NOMO-1 treated with DMSO at 0.1 percent for 48 hours (cell line): ENCODE data around the gene RABGAP1.

Source experiments
- DNase-seq: peaks from one replicate; lab custom pipeline; 2025; ENCODE audit not compliant: unreplicated experiment; lab: John Stamatoyannopoulos, UW

The RABGAP1 gene

DNA sequence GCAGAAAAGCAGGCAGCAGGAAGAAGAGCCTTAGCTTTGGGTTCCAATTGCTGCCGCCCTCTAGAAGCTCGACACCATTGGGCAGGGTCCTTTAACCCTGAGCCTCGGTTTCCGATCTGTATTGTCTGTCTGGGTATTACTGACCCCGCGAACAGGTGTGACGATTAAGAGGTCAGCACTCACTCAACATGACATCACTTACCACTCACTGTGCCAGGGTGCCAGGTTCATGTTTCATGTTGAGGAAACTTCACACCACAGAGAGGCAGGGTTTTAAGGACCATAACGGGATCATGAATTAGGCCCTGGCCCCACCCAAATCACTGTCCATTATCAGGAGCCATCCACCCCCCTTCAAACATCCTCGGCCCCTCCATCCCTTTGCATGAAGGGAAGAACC, 168.2 kb downstream of the RABGAP1 start:
- no peak for DNase-seq

DNA sequence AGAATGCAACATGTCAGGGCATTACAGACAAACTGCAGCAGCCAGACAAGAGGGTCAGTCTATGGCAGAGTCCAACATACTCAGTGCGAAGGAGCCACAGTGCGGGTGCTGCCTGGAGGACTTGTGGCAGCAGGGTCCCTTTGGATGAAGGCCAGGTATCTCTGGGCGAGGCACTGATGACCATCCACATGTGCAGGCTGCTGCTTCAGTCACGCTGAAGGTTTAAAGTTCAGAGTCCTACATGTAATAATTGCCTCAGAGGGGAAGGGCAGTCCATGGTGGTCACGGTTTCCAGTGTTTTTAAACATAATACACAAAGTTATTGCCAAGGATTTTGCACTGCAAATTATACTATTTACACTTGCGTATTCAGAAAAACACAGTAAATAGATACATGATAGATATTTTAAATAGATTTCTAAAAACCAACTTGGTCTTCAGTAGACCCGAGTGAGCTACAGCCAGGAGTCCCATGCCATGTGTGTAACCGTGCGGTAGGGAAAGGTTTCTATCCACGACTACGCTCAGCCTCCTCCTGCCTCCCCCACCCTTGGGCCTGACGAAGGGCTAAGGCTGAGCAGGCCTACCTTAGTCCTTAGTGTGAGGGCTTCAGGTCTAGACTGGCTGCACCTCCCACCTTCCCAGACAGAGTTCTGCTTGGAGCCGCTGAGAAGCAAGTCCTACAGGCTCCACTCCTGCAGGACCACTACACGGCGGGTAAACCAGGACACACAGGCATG, 168.9 kb downstream of the RABGAP1 start:
- no peak for DNase-seq

DNA sequence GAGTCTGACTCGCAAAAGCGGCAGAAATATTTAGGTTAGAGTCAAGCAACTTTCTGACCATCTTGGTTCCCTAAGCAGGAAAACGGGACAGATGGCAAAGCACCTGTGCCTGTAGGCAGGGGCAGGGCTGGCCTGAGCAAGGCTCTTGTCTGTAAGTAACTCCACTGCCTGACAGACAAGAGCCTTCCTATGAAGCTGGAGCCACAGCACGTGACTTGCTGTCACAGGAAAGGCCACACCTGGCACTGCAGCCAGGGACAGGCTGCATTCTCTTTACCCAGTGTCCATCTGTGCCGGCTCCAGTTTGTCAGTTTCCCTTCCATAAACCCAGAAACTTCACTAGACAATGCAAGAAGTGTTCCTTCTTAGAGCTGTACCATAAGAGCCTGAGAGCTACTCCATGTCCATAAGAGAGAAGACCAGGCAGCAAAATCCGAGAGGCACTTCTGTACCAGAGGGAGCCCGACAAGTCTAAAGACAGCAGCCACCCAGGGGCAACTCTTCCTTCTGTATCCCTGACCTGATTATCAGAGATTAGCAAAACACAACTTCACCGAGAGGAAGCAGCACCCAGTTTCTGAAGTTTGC, 170.7 kb downstream of the RABGAP1 start:
- DNase-seq = no peak

DNA sequence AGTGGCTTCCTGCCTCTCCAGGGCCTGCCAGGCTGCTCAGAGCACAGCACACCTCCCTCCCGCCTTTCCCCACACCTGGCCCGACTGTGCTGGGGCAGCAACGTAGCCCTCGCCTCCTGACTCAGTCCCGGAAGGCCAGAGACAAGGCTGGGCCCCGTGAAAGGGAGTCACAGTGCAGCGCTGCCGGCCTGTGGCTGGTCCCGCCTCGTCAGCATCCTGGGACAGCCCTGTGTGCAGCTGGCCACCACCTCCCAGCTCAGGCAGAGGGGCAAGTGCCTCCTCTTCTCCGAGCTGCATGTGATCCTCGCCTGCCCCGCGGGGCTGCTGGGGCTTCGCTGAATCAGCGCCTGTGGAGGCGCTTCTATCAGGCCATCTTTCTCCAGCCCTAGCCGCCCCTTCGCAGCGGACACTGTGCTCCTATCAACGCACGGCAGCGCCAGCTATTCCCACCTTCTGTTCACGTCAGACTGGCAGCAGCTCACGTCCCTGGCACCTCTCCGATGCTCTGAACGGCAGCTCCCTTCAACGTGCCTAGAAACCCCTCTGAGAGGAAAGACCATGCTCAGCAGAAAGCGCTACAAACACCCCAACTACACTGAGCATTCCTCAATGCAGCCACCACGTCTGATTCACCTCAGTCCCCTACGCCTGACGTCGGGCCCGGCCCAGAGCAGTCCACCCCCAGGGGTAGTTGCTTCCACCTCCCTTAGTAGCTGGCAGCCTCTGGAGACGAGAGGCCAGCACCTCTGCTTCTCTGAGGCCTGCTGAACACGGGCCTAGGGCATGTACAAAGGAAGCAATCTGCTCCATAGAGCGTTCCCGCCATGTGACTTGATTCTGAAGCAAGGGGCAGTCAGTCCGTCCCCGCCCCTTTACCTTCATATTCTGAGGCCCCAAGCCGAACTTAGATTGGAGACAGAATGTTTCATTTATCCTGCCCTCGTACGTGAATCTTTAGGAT, 171.5 kb downstream of the RABGAP1 start:
- DNase-seq = no peak

DNA sequence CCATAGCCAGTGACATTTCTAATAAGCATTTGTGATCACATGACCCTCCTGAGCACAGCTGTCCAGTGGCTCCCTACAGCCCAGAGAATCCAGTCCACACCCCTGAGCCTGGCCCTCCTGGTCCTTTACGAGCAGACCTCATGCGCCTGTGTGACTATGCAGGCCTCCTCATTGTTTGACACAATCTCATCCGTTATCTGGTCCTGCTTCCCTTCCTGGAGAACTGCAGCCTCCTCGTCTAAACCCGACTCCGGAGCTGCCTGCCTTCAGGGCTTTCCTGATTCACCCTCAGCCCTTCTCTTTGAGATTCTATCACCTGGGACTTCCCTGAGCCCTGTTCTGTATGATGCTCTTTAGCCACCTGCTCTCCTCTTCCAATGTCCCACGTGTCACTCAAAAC, 172.4 kb downstream of the RABGAP1 start:
- no peak for DNase-seq

DNA sequence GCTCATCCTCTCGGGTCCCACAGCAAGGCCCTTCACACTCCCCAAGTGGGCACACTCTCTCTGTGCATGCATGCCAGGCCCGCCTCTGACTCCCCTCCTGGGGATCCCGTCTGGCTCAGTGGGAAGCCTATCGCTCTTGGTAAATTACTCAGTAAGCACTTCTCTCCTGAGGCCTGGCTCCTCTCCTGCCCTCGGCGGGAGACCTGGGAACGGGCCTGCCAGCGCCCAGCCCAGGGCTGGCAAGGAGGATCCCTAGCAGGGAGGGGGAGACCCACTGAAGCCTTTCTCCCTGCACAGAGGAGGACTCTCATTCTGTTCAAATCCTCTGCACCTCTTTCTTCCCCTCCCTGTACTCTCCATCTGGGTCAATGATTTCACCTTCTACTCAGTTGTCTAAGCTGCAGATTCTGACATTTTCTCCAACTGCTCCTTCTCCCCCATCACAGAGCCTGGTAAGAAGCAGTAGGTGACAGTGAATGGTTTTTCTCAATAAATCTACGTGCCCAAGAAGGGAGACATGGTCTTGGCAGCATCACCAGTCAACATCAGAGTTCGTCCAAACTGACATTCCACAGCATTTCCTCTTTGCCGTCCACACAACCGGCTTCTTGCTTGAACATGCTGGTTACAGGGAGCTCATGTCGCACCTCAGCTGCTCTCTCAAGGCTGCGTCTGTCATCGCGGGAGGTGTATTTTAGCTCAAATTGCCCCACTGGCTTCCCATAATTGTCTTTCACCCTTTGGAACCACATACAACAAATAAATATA, 174.5 kb downstream of the RABGAP1 start:
- DNase-seq = no peak

DNA sequence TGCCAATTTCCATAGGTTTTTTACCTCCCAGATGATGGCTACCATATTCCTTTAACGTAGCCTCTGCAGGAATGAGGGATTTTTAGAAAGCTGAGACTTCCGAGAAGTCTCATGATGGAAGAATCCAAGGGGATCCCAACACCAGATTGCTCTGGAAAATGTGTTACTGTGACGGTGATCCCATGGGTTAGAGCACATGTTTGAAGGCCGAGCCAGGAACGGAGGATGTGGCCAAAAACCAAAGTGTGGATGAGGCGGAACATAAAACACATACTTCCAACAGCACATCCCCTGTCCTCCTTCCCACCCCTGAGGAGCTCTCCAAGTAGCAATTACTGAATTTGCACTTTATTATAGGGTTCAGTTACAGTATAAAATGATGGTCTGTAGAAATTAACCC, 175.2 kb downstream of the RABGAP1 start:
- DNase-seq = no peak

DNA sequence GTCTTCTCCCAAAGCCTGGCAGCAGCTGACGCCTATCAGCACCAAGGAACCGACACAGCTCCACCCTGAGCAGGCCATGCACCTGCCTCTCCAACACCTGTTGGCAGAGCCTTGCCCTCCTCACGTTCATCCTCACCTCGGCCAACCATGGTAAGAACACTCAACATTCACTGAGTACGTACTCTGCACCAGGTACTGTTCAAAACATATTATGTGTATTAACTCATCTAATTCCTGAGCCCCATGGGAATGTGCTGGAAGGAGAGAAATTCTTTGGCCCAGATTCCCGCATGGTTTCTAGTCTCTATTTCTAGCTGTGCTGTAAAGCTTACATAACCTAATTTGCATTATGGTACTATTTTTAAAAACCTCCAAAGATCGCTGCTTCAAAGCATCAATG, 178.7 kb downstream of the RABGAP1 start:
- no peak for DNase-seq

DNA sequence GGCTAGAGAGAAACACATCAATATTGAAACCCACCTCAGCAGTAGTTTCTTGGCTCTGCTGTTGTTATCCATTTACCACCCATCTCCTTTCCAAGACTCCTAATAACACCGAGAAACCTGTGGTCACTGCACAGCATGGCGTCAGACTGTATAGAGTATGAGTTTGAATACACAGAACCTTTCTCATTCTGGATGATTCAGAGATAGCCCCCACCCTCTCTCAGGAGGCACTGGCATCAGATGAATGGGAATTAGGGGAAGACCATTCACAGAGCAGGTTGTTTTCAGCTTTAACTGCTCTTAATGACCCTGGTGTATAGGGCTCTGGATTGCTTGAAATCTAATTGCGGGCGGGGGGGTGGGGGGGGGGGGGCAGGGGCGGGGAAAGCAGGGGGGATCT, 179.3 kb downstream of the RABGAP1 start:
- DNase-seq = no peak

DNA sequence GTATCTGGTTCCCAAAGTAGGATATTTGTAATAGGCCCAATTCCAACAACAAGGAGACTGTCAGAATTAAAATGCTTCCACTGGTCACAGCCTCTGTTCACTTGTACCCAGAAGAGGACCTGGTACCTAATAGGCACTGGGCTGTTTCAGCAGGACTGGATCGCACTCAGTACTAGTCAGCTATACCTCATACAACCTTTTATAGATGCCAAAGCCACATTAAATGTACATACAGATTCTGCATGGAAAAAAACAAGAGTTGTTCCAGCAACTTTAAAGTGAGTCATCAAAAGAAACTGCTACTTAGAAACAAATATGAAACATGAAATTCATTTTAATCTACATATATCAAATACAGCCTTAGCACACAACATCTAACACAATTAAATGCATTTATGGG, 180.1 kb downstream of the RABGAP1 start:
- no peak for DNase-seq

DNA sequence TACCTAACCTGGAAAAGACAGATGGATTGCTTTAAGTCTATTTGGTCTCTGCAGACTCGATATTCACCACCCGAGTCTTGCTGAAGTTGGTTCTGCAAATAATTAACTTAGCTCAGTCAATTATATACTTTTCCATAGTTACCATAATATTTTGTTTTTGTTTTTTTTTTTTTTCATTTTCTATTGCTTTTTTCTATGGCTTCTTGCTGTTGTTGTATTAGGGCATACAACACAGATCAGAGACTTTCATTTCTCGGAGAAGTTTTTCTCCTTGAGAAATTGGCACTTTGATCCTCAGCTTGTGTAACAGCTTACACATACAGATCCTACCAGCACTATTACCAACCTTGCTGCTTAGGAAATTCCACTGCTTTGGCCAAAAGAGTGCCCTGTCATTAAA, 180.6 kb downstream of the RABGAP1 start:
- no peak for DNase-seq

DNA sequence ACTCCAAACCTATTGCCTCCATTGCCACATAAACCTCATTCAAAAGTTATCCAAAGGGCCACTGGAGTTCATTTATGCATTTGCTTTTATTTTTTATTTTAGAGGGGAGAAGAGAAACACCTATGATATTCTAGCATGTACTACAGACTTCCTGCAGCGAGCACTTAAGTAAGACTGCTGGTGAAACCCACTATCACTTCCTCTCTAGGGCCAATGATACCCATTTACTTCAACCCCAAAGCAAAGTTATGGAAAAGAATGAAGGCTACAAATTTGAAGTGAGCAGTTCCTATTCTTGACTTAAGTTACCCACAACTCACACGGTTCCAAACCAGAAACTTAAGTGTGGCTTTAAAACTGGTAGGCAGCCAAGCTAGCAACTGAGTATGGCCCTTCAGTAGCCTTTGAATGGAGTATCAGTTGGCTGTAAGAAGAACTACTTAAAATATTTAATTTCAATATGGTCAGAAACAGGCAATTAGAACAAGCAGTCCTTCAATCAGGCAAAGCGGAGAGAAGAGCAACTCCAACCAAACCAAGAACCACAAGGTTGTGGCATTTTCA, 186.8 kb downstream of the RABGAP1 start:
- peak; percentile 65 for DNase-seq

DNA sequence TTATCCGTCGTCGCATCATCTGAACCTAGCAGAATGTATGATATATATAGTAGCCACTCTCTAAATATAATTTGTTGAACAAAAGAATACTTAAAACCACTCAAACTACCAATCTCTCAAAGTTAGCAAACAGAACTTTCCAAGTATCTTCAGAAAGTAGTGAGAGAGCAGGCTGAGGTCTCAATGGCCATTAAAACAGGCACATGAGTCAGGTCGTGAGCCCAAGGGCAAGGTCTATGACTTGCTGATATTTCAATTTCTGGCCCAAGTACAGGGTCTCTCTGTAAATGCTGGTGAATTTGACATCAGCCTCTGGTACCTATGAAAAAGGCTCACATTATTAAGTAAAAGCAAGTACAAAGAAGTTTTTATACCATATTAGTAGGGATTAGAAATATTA, 187.8 kb downstream of the RABGAP1 start:
- DNase-seq = no peak

DNA sequence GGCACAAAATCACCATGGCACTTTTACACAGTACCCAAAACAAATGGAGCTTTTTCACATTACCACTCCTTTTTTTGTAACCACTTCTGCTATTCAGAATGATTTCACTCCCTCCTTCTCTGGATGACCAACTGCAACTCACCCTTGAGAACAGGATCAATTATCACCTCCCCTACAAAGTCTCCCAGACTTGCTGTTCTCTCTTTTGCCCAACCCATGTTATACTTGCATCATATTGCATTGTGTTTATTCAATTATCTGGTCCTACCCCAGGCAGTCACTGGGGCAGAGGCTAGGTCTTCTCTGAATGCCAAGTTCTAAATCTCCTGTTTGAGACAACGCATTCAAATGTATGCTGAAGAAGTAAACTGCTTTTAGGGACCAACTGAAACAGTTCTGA, 188.6 kb downstream of the RABGAP1 start:
- peak; percentile 24 for DNase-seq

DNA sequence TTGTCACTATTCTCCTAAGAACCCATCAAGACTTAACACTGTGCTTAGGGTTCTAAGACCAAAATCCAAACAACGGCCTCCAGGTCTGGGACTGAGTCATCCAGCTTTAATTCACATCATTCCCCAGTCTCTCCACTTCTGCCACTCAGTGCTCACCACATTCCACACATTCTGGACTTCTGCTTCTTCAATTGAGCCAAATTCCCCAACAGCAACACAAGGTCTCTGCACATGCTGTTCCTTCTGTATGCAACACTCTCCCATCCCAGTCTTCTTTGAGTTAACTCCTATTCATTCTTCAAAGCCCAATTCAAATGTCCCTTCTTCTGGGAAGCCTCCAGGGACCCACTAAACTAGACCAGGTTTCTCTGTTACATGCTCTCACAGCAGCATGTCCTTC, 190.4 kb downstream of the RABGAP1 start:
- DNase-seq = no peak

DNA sequence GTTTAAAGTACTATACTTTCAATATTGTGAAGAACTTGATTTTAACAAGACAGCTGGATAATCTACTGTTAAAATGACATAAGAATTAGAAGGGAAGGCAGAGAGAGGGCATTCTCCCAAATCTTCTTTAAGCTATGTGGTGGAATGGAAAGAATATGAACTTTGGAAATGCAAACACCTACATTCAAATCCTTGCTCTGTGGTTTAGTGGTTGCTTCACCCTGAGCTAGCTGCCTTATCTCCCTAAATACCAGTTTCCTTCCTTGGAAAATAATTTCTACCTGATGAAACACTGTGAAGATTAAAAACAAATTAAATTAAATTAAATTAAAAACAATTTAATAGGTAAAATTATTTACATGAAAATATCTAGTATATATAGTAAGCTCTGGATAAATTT, 191.2 kb downstream of the RABGAP1 start:
- DNase-seq = no peak

DNA sequence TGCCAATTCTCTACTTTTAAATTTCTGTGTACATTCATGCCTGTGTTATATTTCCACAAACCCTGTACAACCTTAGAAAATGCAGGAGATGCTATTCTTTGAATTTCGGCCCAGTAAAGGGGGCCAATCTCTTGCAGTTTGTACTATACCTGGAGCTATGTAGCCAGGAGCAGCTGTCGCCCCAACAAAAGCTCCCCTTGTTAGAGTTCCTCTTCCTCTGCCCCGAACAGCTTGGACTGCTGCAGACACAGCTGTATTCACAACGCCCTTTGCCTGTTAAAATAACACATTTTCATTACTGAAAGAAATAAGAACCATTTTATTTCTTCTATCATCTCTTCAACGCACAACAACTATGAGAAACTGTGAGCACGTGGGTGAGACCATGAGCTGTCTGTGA, 191.9 kb downstream of the RABGAP1 start:
- no peak for DNase-seq

DNA sequence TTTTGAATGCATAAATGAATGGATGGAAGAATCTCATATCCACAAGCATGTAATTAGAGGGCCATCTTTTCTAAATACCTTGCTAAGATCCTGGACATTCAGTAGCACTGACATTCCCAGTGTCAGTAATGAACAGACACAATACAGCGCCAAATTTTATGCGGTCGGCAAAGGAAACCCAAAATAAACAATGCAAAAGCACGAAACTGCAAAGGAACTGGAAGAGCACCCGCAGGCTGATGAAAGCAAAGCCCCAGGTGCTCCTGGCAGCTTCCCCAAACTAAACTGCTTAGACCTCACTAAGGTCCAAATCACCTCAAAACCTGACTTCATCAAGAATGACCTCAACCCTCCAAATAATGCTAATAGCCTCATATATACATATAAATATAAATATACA, 194.6 kb downstream of the RABGAP1 start:
- DNase-seq = no peak

DNA sequence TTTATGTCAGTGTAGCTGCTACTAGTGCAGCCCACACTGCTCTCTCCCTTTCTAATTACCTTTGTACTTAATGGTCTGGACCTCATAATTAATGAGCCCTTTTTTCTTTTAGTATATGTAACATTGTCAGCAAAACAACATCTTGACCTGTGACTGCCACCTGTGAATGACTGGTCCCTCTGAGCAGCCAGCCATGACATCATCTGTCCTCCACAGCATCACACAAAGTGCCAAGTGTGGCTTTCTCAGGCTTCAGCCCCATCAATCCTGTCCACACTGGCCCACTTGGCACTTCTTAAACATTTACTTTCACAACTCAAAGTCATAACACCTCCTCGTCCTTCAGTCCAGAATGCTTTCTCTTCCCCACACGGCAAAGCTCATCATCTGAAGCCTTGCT, 197.3 kb downstream of the RABGAP1 start:
- no peak for DNase-seq

DNA sequence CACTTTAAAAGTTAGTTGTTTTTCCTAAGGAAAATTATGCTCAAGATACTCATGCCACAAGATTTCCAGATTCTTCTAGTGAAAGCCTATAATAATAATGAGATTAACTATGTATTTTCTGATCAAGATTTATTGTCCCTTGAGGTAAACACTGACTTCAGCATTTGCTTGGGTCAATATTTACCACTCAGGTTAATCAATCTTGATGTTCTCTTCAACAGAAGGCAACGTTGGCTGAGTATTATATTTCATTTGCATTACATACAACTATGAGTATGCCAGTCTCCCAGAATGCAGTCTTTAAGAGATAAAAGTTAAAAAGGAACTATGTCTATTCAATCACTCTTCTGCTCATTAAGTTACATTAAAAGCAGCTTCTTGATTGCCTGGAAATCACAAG, 208.2 kb downstream of the RABGAP1 start:
- DNase-seq = no peak
